Epithelial cell of proximal tubule (primary cell): Measurements from ENCODE around the gene ARHGAP26. TPM values are rescaled to one million over a fixed set of nuclear protein-coding genes. Genes with fewer than 3 reads are reported as not detected.

Experiments used
- DNase-seq: peaks from one replicate; pipeline ENCODE4 v3.0.0-alpha.2; 2011; ENCODE audit warnings: low read depth
- H3K4me3 ChIP-seq: 2 replicates; pipeline ENCODE4 v1.5.1; 2011; ENCODE audit warnings: low read depth, mild to moderate bottlenecking, low read length
- CTCF ChIP-seq: conservative IDR thresholded peaks from 2 replicates; pipeline ENCODE4 v1.5.1; 2012; ENCODE audit warnings: low read depth, mild to moderate bottlenecking, low read length
- total RNA-seq: library from RNA; depleted of rRNA; stranded (reverse); fragments of >200 nt; gene quantifications from 2 replicates; pipeline ENCODE4 v1.2.3, GENCODE V29; 2015

The ARHGAP26 gene
- total RNA-seq, 1 donor from 2014 or later, result 7.0 TPM

DNA sequence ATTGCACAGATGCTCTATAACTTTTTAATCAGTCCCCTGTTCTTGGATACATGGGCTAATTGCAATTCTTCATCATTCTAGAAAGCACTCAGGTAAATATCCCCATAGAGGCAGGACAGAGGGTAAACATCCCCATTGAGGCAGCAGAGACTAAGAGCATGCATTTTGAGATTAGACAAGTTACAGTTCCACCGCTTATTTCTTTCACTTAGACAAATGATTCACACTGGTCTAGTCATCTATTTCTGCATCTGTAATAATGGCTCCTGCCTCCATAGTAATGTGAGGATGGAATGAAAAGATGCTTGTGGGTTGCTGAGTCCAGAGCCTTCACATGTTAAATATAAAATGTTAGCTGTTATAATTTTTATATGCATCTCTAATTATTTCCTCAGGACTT is 276.9 kb downstream of the ARHGAP26 start:
- no peak for TF ChIP-seq CTCF
- no peak overlapping the region for H3K4me3 ChIP-seq
- DNase-seq, result no peak

DNA sequence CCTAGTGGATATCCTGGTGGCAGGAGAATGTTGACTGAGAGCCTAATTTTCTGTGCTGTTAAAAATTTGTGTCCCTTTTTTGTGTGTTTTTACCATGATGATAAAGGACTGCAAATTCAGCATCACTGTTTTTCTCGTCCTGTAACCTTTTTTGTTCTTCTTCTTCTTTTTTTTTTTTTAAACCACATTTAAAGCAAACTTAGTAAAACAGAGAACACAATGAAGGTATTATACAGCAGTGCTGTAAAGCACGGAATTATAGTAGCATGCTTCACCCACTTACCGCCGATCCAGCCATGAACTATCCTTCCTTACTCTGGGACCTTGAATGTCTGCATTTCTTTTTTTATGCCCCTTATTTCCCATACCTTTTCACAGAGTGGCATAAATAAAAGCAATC is 280.0 kb downstream of the ARHGAP26 start:
- no peak overlapping the region for H3K4me3 ChIP-seq
- no peak for DNase-seq
- TF ChIP-seq CTCF, result no peak

- no peak overlapping the region for H3K4me3 ChIP-seq
- peak; percentile 83 for DNase-seq
- TF ChIP-seq CTCF, result no peak
Observed at GRCh38 chr5:143051244-143052058, 281.3 kb downstream of the ARHGAP26 start.

- no peak overlapping the region for H3K4me3 ChIP-seq
- no peak for TF ChIP-seq CTCF
- DNase-seq, result no peak
Observed at GRCh38 chr5:143052967-143053682, 282.9 kb downstream of the ARHGAP26 start.

DNA sequence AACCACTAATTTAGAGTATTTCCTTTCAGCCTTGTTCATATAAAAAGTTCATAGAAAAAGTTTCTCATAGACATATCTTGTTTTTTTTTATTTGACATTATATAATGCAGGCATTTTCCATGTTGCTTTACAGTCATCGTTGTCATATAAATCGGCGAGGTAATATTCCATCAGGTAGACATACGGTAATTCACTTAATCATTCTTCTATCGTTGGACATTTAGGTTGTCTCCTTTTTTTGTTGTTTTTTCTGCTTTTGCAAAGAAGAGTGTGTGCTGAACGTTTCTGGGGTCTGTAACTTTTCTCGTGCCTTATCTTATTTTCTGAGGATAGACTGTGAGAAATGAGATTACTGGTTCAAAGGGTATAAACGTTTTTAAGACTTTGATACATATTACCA is 283.6 kb downstream of the ARHGAP26 start:
- TF ChIP-seq CTCF, result no peak

DNA sequence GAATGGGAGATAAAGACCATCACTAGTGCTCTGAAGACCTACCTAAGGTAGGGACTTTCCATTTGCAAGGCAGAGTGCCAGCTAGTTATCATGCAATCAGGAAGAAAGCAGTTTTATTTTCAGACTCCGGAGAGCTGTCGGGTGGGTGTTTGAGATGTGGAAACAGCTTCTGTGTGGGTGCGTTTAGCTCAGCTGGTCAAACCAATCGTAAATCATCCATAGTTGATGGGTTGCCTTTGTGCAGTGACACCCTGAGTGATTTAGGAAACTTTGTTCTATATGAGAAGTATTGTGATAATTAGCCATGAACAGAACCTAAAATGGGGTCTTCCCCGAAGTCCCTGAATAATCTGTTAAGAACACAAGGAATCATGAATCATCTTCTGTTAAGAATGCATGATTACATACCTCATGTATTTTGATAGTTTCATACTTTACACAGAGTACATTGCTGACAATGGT is 284.3 kb downstream of the ARHGAP26 start:
- DNase-seq, result no peak
- no peak for TF ChIP-seq CTCF
- H3K4me3 ChIP-seq, result no peak overlapping the region

More for the DNA sequence above, 283.6 kb downstream of the ARHGAP26 start:
- no peak for DNase-seq
- no peak overlapping the region for H3K4me3 ChIP-seq
